CD4-positive, alpha-beta T cell (primary cell): Measurements from ENCODE around the gene TUBB8B. TPM values are rescaled to one million over a fixed set of nuclear protein-coding genes. Genes with fewer than 3 reads are reported as not detected.
"Not testable (repeated sequence)": the region's sequence is repeated elsewhere in the genome, so short reads cannot be mapped to it uniquely, and the experiment has no call there.

Experiments used
- ATAC-seq: fragments of 200-7000 bp; cut with Tn5 transposase; one replicate; pipeline ENCODE4 v1.10.0; 2022; ENCODE audit warnings: mild to moderate bottlenecking; ENCODE audit not compliant: poor library complexity
- CTCF ChIA-PET: fragments of 350-600 bp; sonication (Branson Sonifier 250); formaldehyde crosslinking; loops from one replicate; lab custom pipeline; 2021; ENCODE audit warnings: antibody characterized with exemption, inconsistent platforms; lab: Charles Lee
- POLR2A ChIA-PET: fragments of 350-600 bp; sonication (Branson Sonifier 250); formaldehyde crosslinking; loops from one replicate; lab custom pipeline; 2021; ENCODE audit warnings: antibody characterized with exemption, inconsistent platforms; lab: Charles Lee
- DNase-seq, 14 experiments: peaks; one replicate each; pipeline ENCODE4 v3.0.0-alpha.2; 2013 to 2020; ENCODE audit warnings: mixed read lengths in 2 of 14
- H3K27ac ChIP-seq, 2 donors: one replicate each; pipeline versions ENCODE4 v1.5.1 to v1.7.0; 2013; ENCODE audit warnings: low read length in 2 of 2, low read depth in 1 of 2, mild to moderate bottlenecking in 1 of 2
- H3K27me3 ChIP-seq, 2 experiments: 1 replicate in 1 of 2; 2 replicates in 1 of 2; pipeline versions ENCODE4 v1.6.1 to v1.7.0; 2013; ENCODE audit warnings: low read length in 2 of 2, control low read depth in 1 of 2, mild to moderate bottlenecking in 1 of 2, moderate library complexity in 1 of 2; ENCODE audit not compliant: insufficient read depth in 2 of 2, control insufficient read depth in 1 of 2
- H3K36me3 ChIP-seq: one replicate; pipeline ENCODE4 v1.6.1; 2013; ENCODE audit warnings: low read length, control low read depth; ENCODE audit not compliant: insufficient read depth
- H3K4me1 ChIP-seq: one replicate; pipeline ENCODE4 v1.6.1; 2013; ENCODE audit warnings: low read length, control low read depth; ENCODE audit not compliant: insufficient read depth
- H3K4me3 ChIP-seq: one replicate; pipeline ENCODE4 v1.5.1; 2013; ENCODE audit warnings: mild to moderate bottlenecking, low read length, moderate library complexity
- H3K9me3 ChIP-seq, 2 experiments: 1 replicate in 1 of 2; 2 replicates in 1 of 2; pipeline versions ENCODE4 v1.6.1 to v1.7.0; 2013; ENCODE audit warnings: low read length in 2 of 2, mild to moderate bottlenecking in 2 of 2, control low read depth in 1 of 2, moderate library complexity in 1 of 2; ENCODE audit not compliant: control insufficient read depth in 1 of 2, insufficient read depth in 1 of 2
- H3K27ac Mint-ChIP-seq: one replicate; pipeline ENCODE4 v1.8.0; 2020; ENCODE audit warnings: mixed read lengths
- H3K27me3 Mint-ChIP-seq: one replicate; pipeline ENCODE4 v1.8.0; 2021; ENCODE audit warnings: mixed read lengths
- H3K36me3 Mint-ChIP-seq: one replicate; pipeline ENCODE4 v1.8.0; 2021; ENCODE audit warnings: low read depth, mixed read lengths
- H3K4me1 Mint-ChIP-seq: one replicate; pipeline ENCODE4 v1.8.0; 2021; ENCODE audit warnings: low read depth, mixed read lengths
- H3K4me3 Mint-ChIP-seq: one replicate; pipeline ENCODE4 v1.8.0; 2020; ENCODE audit warnings: mild to moderate bottlenecking, mixed read lengths
- H3K9me3 Mint-ChIP-seq: one replicate; pipeline ENCODE4 v1.8.0; 2020; ENCODE audit warnings: mixed read lengths
- intact Hi-C, 2 experiments: fragments of 100-400 bp; cut with DNase I in 1 of 2; cut with micrococcal nuclease in 1 of 2; formaldehyde crosslinking; loops; one replicate each; pipeline versions ENCODE4 v1.15.1 to v1.9.0; 2023 to 2025; cut with DNase I, micrococcal nuclease
- total RNA-seq, 174 experiments: library from RNA in 2 of 174; stranded (reverse) in 2 of 174; gene quantifications; one replicate each; pipeline ENCODE4 v1.2.3 and lab custom pipeline; 2021 to 2026

The TUBB8B gene
- total RNA-seq, 2 experiments from 2014 or later = not detected

DNA sequence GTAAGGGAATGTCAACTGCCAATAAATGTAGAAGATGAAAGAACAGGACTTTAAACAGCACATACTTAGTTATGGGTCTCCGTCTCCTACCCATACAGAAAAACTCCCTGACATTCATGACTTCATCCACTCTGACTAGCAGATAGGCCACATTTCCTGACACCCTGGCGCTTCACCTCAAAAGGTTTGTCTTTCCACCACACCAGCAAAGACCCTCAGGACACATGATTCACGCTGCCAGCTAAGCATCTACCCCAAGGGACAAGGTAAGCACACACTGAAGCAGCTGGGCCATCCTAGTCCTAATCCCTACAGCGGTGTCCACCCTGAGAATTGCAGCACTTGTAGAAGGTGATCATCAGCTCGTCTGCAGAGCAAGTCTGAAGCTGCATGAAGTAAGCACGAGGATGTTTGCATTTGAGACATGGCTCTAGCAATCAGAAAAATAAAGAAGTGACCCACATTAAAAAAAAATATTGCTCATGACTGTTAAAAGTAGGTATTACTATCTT lies 44.5 kb upstream of the TUBB8B start:
- H3K27me3 ChIP-seq, H3K27ac ChIP-seq, intact Hi-C loops, H3K9me3 Mint-ChIP-seq, H3K4me3 Mint-ChIP-seq, H3K36me3 Mint-ChIP-seq, H3K4me1 ChIP-seq, POLR2A ChIA-PET, CTCF ChIA-PET, H3K36me3 ChIP-seq, H3K4me1 Mint-ChIP-seq, H3K27ac Mint-ChIP-seq, ATAC-seq, H3K27me3 Mint-ChIP-seq, H3K4me3 ChIP-seq: not testable (repeated sequence)
- peak in 1 of 14 experiments; percentile 29 for DNase-seq
- peaks cover 0 to 18% of the 10 kb centered on the region in 2 experiments for H3K9me3 ChIP-seq

DNA sequence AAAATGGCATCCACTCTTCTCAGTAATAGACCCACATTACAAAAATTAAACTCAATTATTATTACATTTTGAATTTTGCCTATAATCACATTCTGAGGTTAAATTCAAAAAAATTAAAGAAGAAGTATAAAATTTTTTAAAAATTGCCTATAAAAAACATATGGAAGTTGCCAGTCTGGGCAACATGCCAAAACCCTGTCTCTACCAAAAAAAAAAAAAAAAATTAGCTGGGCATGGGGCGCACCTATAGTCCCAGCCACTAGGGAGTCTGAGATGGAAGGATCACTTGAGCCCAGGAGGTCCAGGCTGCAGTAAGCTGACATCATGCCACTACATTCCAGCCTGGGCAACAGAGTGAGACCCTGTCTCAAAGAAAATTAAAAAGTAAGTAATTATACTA lies 42.1 kb upstream of the TUBB8B start:
- H3K36me3 ChIP-seq, H3K27ac Mint-ChIP-seq, H3K36me3 Mint-ChIP-seq, H3K27ac ChIP-seq, ATAC-seq, H3K27me3 Mint-ChIP-seq, CTCF ChIA-PET, H3K4me3 ChIP-seq, POLR2A ChIA-PET, H3K9me3 Mint-ChIP-seq, intact Hi-C loops, H3K4me1 Mint-ChIP-seq, H3K27me3 ChIP-seq, DNase-seq, H3K4me1 ChIP-seq, H3K4me3 Mint-ChIP-seq: not testable (repeated sequence)
- peaks cover 0 to 11% of the 10 kb centered on the region in 2 experiments for H3K9me3 ChIP-seq

DNA sequence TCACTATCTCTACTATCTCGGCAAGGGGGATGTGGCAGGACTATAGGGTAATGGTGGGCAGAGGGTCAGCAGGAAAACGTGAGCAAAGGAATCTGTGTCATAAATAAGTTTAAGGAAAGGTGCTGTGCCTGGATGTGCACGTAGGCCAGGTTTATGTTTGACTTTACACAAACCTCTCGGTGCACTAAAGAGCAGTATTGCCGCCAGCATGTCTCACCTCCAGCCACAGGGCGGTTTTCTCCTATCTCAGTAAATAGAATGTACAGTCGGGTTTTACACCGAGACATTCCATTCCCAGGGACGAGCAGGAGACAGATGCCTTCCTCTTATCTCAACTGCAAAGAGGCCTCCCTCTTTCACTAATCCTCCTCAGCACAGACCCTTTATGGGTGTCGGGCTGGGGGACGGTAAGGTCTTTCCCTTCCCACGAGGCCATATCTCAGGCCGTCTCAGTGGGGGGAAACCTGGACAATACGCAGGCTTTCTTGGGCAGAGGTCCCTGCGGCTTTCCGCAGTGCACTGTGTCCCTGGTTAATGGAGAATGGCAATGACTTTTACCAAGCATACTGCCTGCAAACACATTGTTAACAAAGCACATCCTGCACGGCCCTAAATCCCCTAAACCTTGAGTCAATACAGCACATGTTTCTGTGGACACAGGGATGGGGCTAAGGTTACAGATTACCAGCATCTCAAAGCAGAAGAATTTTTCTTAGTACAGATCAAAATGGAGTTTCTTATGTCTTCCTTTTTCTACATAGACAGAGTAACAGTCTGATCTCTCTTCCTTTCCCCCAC lies 41.2 kb upstream of the TUBB8B start:
- ATAC-seq, DNase-seq, H3K9me3 Mint-ChIP-seq, H3K4me3 ChIP-seq, H3K4me3 Mint-ChIP-seq, CTCF ChIA-PET, H3K4me1 ChIP-seq, H3K27ac ChIP-seq, H3K9me3 ChIP-seq, POLR2A ChIA-PET, H3K36me3 ChIP-seq, H3K27ac Mint-ChIP-seq, intact Hi-C loops, H3K36me3 Mint-ChIP-seq, H3K27me3 Mint-ChIP-seq, H3K27me3 ChIP-seq, H3K4me1 Mint-ChIP-seq: not testable (repeated sequence)

- H3K4me1 ChIP-seq, H3K9me3 Mint-ChIP-seq, intact Hi-C loops, H3K27me3 Mint-ChIP-seq, H3K27ac ChIP-seq, H3K27me3 ChIP-seq, H3K27ac Mint-ChIP-seq, CTCF ChIA-PET, H3K4me1 Mint-ChIP-seq, POLR2A ChIA-PET, H3K36me3 ChIP-seq, H3K9me3 ChIP-seq, DNase-seq, H3K4me3 Mint-ChIP-seq, H3K4me3 ChIP-seq, H3K36me3 Mint-ChIP-seq, ATAC-seq: not testable (repeated sequence)
Observed at GRCh38 chr18:89124-89523, 39.7 kb upstream of the TUBB8B start.

GRCh38 chr18:84801-85200 lies 35.4 kb upstream of the TUBB8B start:
- H3K27ac ChIP-seq, H3K4me1 Mint-ChIP-seq, H3K27ac Mint-ChIP-seq, H3K9me3 Mint-ChIP-seq, DNase-seq, H3K4me3 Mint-ChIP-seq, CTCF ChIA-PET, H3K4me1 ChIP-seq, POLR2A ChIA-PET, H3K36me3 Mint-ChIP-seq, H3K9me3 ChIP-seq, H3K27me3 ChIP-seq, ATAC-seq, H3K4me3 ChIP-seq, H3K27me3 Mint-ChIP-seq, H3K36me3 ChIP-seq, intact Hi-C loops: not testable (repeated sequence)

DNA sequence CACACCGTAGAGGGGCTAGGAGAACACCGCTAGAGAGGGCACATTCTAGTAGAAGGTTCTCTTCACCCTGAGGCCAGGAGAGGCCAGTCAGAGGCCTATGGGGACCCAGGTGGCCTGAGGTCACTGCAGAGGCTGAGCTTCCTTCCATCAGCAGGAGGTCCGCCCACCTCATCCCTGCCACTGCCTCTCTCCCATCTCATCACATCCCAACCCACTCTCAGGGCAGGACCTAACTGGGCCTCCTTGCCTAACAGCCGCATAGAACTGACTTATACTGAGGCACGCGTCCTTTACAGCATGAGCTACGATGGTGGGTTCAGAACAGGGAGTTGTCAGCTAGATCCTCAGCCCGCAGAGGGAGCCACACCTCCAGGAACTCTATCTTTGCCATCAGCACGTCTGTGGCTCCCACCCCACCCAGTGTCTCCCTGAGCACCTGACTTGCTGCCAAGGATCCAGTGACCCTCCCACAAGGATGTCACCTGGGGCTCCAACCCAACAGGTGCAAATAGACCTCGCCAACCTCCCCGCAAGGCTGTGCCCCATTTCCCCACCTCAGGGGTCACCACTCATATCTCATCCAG lies 33.3 kb upstream of the TUBB8B start:
- H3K36me3 ChIP-seq, H3K9me3 ChIP-seq, H3K27ac ChIP-seq, intact Hi-C loops, DNase-seq, H3K36me3 Mint-ChIP-seq, ATAC-seq, H3K27ac Mint-ChIP-seq, POLR2A ChIA-PET, CTCF ChIA-PET, H3K4me3 Mint-ChIP-seq, H3K27me3 ChIP-seq, H3K4me1 ChIP-seq, H3K4me1 Mint-ChIP-seq, H3K4me3 ChIP-seq, H3K9me3 Mint-ChIP-seq: not testable (repeated sequence)
- H3K27me3 Mint-ChIP-seq = peaks cover 15% of the 10 kb centered on the region

GRCh38 chr18:80881-81280 lies 31.5 kb upstream of the TUBB8B start:
- ATAC-seq, H3K4me3 ChIP-seq, H3K27ac ChIP-seq, H3K4me3 Mint-ChIP-seq, H3K4me1 ChIP-seq, H3K9me3 ChIP-seq, CTCF ChIA-PET, H3K36me3 Mint-ChIP-seq, H3K27me3 ChIP-seq, H3K36me3 ChIP-seq, POLR2A ChIA-PET, H3K4me1 Mint-ChIP-seq, H3K27ac Mint-ChIP-seq, DNase-seq, intact Hi-C loops, H3K9me3 Mint-ChIP-seq: not testable (repeated sequence)
- peaks cover 15% of the 10 kb centered on the region for H3K27me3 Mint-ChIP-seq
